Left renal pelvis (tissue), 4 donors: ENCODE results near the gene GID8. TPM values are rescaled to one million over a fixed set of nuclear protein-coding genes. Genes with fewer than 3 reads are reported as not detected.
"Not testable (repeated sequence)": the region's sequence is repeated elsewhere in the genome, so short reads cannot be mapped to it uniquely, and the experiment has no call there.

Experiments used
- DNase-seq, 4 donors: peaks; one replicate each; pipeline ENCODE4 v3.0.0-alpha.2; 2013; ENCODE audit warnings: low read depth in 4 of 4, low spot score in 3 of 4
- polyA plus RNA-seq, 4 donors: library from polyadenylated mRNA; unstranded; fragments of 120-200 nt; gene quantifications; one replicate each; pipeline ENCODE4 v1.2.1, GENCODE V29; 2013; ENCODE audit not compliant: insufficient read length in 4 of 4

The GID8 gene
- polyA plus RNA-seq, 4 donors, result 45.9 to 56.5 (median 53.9) TPM

DNA sequence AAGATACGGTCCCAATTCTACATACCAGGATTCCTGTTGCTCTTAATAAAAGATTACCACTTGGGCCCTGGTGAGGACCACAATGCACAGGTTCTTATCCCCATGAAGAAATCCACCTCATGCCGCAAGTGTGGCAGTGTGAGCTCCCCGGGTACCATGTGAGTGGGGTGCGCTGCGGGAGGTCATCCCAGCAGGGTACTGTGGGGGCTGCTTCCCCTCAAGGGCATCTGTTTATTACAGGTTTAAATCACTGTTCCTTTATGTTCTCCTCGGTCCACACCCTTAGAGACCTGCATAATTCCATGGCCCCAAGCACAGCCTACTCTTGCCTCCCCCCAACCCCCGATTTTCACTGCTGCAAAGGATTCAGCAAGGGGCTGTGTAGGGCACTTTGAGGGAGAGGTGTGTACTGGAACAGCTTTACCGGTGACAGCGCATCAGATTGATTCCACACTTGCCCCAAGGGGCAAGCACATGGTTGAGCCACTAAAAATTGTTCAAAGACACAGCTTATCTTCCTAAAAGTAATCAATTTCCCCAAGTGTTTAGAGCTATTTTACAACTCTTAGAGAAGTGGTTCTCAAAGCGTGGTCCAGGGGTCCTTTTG is 17.8 kb upstream of the GID8 start:
- no peak for DNase-seq

DNA sequence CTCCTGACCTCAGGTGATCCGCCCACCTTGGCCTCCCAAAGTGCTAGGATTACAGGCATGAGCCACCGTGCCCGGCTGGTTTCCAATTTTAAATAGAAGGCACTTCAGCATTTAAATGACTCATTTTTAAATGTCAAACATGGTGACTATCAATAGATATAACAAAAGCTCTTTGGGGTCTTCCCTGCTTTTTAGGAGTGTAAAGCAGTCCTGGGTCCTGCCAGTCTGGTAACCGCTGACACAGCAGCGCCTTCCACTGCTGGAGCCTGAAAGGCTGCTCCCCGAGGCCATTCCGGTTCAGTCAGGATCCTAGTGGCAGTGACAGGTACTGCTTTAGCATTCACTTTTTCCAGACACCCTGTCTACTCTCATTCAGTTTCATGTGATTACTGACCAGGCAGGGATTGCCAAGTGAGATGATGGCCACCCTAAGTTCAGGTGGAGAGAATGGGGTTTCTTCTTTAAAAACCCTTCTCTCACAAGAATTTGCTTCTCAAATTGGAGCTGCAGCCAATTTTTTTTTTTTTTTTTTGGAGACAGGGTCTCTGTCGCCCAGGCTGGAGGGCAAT is 16.7 kb upstream of the GID8 start:
- no peak for DNase-seq

DNA sequence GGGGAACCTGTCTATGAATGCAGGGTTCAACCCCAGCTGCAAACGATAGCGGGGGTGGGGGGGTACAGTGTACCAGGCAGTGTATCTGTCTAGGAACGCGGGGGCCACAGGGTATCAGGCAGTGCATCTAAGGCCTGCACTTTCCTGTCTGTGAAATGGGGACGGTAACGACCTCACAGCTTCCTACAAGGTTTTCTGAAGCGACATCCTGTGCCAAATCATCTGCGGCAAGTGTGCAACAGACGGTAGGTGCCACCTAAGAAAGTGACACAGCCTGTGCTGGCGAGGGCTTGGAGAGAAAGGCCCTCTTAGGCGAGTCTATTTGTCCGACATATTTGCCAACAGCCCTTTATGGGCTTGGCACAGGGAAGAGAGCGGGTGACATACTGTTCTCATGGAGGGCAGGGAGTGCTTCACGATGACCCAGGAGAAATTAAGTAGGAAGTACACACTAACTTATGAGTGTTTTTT is 15.5 kb upstream of the GID8 start:
- DNase-seq, result no peak

DNA sequence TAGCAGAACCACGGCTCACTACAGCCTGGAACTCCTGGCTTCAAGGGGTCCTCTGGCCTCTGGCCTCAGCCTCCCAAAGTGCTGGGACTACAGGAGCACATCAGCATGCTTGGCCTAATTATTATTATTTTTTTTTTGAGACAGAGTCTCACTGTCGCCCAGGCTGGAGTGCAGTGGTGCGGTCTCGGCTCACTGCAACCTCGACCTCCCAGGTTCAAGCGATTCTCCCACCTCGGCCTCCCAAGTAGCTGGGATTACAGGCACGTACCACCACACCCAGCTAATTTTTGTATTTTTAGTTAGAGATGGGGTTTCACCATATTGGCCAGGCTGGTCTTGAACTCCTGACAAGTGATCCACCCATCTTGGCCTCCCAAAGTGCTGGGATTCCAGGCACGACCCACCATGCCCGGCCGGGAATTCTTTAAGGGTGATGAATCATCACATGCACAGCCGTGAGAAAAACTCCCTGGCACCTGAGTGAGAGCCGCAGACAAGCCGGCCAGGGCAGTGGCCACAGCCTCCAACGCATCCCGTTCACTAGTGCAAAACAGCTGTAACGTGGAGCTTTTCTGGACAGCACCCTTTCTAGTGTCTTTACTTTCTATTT is 14.8 kb upstream of the GID8 start:
- not testable (repeated sequence) for DNase-seq

DNA sequence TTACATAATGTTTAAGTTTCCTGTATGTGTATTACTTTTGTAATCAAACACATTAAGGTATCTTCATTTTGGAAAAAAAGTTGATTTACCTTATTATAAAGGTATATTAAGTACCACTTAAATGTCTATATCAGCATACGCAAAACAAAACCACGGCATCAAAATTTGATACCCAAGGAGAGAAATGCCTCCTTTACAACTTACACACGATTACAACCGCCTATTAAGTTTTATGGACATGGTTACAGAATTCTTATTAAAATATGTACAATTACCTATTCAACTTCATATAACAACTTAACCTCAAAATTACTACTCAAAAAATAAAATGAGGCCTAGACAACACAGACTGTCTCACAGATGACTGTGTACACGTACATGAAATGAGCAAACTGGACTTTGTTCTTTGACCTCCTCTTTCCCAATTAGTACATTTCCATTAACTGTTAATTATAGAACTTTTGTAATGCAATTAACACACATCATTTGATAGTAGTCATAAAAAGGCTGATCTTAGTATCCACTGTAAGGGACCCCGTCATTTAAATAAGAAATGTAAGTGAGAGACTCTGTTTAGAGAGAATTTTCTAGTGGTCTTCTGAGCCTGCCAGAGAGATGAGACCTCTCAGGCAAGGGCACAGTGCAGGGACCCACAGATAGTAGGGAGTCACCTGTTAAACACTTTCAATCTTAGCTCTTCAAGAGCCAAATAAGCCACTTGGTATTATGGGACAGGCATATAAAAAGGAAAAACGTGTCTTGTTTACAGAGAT is 14.1 kb upstream of the GID8 start:
- no peak for DNase-seq

DNA sequence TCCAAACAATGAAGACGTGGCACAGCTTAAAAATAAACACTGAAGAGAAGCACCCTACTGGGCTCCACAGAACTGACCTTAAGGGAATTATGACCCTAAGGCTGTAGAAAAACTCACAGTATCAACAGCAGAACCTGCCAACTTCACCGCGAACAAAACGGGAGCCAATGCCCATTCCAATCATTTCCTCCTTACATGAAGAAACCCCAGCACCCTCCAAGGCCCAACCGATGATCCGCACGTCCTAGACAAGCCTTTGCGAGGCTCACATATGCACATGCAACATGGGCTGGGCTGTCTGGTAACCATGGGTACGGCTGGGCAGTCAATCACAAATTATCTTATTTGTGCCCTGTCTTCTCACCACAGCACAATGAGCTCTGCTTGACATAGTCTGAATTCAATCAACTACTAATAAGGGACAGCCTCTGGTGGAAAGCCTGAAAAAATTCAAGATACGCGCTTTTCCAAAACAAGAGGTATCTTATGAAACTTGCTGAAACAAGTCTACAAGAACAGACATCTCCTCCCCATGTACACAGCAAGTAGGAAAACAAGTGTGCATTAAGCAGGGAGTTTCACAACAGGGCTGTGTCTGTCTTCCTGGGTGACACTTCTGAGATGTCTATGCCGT is 13.4 kb upstream of the GID8 start:
- no peak for DNase-seq

DNA sequence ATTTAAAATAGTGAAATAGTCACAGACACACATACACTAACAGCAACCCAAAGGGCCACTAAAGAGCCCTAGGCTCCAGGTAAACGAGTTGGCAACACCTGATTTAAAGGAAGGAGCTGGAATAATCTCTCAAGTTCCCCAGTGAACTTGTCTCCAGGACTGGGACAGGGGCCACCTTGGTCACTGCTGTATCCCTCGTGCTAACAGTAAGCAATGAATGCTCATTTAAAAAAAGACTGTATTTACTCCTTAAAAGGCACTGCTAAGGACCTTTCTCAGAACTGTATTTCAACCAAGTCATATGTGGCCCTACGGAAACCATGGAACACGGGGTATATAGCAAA is 12.9 kb upstream of the GID8 start:
- no peak for DNase-seq

DNA sequence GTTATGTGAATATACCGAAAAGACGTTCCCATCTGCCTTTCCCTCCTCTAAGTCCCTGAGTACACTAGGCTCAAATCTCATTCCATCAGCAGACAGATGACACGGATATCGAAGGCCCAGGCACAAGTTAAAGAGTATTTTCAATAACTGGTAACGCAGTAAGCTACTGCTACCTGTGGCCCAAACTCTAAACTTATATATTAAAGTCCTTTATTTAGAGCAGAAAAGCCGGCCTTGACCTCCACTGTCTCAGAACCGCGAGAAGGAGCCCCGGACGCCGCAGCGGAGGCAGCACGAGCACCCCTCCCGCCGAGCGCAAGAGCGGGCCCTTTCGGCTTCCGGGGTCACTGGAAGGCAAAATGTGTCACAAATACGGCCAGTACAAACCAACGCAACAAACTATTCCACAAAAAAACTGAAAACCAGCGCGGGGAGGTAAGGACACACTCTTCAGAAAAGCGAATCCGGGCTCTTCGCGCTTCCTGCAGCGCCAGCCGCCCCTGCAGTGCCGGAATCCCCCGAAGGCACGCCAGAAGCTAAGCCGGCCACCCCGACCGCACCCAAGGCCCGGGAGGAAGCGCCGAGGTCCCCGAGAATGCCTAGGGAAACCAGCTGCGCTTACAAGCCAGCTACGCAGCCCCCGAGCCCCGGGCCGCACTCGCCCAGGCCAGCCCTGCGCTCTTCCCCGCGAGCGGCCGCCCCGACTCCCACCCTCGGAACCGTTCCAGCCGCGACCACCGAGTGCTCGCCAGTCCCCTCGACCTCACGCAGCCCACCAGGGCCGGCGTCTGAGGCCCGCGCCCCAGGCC is 12.3 kb upstream of the GID8 start:
- DNase-seq, result no peak

DNA sequence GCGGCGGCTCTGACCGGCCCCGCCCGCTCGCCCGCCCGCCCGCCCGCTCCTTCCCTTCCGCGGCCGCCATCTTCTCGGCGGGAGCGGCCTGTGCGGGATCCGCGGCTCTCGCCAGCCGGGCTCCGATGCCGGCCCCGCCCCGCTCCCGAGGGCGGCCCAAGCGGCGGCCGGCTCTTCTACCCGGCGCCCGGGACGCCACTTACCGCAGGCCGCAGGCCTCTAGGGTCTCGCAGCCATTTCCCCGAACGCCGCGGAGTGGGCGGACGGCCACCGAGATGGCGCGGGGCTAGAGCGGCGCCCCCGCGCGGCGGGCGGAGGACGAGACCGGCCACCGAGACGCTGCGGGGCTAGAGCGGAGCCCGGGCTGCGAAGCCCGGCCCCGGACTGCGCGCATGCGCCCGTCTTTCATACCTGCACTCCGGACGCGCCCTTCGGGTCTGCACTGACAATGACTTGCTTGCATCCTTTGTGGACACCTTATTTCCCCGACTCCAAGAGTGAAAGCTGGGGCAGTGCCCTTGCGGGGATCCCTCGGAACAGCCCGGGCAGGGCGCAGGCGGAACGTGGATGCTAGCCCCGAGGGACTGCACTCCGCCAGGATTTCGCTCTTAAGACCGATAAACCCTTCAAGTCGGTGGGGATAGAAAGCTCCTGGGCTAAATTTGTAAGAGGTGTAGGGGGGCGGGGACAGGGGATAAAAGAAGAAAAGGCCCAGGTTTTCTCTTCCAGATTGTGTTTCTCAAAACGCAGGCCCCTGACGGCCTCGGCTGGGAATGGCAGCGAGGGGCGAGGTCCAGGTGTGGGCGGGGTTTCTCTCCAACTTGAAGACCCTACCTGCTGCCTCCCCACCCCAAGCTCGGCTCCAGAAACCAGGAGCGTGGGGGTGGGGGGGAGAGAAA is 11.5 kb upstream of the GID8 start, which contains the start of gene DIDO1:
Gene DIDO1, minus strand, starts transcription at position 277 of the 899 bp plus-strand sequence.
- DNase-seq, result peak; percentile 71 to 79 (median 76)

DNA sequence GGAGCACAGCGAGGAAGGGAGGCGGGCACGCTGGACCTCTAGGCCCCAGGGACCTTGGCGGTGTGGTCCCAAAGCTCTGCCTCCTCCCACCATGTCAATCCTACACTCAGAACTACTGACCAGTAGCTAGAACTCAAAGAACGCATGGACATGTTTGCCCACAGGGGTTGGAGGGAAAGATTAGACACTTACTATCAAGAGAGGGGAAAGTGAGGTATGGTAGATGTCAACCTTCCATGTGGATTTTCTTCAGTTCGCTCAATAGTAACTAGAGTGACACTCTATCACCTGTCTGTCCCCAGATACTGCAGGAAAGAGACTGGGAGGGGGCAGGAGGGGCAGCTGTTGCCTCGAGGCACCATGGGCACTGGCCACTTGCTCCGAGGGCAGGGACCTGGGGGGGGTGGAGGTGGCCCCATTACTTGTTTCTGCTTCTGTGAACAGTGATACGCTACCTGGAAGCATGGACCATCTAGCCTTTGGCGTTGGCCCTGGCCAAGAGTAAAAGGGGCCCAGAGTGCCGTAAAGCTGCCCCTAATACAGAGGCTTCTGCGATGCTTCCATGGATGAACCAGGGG is 10.7 kb upstream of the GID8 start:
- DNase-seq, result no peak

DNA sequence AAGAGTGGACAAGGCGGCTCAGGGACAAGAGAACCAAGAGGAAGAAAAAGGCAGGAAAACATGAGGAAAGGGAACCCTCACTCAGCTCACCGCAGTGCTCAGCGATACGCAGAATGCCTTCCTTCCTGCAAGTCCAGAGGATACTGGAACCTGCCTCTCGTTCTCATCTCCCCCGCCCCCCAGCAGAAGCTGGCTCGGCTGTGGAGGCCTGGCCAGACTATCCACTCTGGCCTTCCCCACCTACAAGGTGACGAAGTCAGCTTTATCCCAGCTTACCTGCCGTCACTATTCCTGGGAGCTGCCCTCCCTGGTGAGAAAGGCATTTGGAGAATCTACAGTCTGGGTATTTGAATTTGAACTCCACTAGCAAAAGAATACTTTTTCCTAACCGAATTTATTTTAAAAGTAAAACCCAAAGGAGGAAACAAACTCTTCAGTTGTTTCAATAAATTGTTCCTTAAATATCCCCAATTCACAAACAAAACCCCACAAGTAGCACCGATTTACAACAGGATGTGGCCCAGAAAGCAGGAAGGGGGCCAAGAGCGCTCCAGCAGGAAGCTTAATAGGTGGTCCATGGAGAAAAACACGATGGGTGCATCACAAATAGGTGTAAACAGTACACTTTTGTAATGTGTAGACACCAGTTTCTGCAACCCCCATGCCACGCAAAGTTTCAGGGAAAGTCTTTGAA is 9.6 kb upstream of the GID8 start:
- DNase-seq, result no peak

DNA sequence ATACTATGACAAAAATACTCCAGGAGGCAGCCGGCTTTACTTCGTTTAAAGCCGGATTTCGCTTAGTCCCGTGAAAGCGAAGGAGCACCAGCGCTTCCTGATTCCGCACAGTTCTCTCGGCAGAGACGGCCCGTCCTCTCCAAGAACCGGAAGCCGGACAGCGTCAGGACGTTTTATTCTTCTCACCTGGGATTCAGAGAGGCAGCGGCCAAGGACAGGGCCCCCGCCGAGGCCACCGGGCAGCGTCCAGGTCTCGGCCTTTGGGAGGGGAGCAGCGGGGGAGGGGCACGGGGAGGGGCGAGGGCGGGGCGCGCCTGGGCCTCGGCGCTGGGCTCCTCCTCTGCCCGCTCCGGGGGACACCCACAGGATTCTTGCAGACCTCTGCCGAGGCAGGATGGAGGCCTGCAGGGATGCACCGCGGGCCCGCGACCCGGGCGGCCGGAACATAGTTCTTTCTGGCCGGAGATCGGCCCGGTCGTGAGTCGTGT is 8.9 kb upstream of the GID8 start:
- DNase-seq, result no peak

DNA sequence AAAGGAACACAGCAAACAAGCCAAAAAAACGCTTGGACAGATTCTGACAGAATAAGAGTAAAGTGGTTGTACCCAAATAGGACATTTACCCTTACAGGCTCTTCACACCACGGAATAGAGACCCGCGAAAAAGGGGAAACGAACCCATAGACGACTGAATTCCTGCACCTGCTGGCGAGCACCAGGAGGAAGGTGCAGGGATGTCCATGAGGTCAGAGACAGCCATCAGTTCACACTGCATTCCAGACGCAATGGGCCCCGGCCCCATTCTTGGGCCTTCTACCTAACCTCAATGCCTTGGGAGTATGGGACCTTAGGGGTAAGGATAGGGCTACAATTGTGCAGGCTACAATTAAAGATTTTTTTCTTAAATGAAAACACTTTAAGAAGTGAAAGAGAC is 6.5 kb upstream of the GID8 start:
- no peak for DNase-seq

DNA sequence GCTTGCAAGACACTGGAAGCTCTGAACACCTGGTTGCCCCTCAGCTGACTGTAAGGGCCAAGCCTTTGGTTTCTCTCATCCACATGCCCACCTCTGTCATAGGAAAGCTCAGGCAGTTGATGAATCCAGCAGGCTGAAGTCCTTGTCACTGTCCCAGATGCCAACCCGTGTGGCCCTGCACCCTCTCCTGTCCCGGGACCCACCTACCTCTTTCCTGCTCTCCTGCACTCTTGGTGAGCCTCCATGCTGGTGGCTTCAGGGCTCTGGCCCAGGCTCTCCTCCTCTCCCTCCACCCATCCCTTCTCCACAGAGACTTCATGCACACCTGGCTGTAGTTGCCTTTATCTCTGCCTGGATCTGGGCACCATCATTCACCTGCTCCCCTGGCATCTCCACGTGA is 4.0 kb upstream of the GID8 start:
- DNase-seq, result no peak

DNA sequence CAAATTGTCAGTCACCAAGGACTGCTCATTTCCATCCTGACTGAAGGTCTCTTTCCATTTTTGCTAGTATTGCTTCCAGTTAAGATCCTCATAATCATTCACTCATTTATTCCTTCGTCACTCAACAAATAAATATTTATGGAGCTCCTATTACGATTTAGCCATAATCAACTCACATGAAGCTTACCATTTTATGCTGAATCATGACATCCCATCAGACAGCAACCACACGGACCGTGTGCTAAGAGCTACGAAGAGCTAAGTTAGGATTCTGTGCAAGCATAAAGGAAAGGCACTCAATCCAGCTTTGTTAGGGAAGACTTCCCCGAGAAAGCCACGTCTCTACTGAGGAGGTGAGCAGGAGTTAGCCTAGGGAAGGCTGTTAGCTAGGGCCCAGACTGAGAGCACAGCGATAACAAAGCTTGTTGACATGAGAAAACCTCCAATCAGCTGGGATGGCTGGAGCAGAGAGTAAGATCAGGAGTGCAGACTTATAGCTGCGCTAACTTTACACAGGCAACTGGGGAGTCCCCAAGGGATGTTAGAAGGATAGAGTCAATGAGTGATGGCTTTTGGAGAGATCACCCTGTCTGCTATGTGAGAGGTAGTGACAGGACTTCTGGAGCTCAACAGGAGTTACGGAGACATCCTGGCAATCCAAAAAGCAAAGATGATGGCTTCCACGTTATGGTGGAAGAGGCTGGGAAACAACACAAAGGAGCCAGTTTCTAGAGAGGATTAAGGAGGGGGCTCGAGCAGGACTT is 2.6 kb upstream of the GID8 start:
- DNase-seq, result no peak

DNA sequence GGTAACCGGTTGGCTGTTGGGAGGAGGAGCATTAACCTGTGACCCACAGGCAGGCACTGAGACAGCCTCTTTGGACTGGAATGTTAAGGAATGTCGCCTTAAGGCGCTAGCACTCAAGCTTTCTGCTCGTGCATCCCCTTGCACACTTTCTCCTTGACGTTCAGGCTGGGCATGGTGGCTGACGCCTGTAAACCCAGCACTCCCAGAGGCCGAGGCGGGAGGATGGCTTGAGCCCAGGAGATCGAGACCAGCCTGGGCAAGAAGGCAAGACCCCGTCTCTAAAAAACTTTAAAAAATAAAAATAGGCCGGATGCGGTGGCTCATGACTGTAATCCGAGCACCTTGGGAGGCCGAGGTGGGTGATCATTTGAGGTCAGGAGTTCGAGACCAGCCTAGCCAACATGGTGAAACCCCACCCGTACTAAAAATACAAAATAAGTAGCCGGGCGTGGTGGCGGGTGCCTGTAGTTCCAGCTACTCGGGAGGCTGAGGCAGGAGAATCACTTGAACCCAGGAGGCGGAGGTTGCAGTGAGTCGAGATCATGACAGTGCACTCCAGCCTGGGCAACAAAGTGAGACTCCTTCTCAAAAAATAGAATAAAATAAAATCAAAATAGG is 1.9 kb upstream of the GID8 start:
- DNase-seq, result no peak
